ENCODE data around the gene RASGEF1B.
A peak's percentile ranks its signal among the peaks of the same experiment; 100 is the strongest.

RASGEF1B gene

GRCh38 chr4:81471588-81472280, at the start of gene RASGEF1B:
TSS of gene RASGEF1B (minus strand) at chr4:81471907. CDS start at chr4:81459508, 12,399 bp downstream.
- DNase-seq = peak; percentile 81

GRCh38 chr4:81519856-81520255, 48.1 kb upstream of the RASGEF1B start:
- DNase-seq = no peak

- DNase-seq = no peak
Observed at GRCh38 chr4:81519427-81519773, 47.7 kb upstream of the RASGEF1B start.

DNA sequence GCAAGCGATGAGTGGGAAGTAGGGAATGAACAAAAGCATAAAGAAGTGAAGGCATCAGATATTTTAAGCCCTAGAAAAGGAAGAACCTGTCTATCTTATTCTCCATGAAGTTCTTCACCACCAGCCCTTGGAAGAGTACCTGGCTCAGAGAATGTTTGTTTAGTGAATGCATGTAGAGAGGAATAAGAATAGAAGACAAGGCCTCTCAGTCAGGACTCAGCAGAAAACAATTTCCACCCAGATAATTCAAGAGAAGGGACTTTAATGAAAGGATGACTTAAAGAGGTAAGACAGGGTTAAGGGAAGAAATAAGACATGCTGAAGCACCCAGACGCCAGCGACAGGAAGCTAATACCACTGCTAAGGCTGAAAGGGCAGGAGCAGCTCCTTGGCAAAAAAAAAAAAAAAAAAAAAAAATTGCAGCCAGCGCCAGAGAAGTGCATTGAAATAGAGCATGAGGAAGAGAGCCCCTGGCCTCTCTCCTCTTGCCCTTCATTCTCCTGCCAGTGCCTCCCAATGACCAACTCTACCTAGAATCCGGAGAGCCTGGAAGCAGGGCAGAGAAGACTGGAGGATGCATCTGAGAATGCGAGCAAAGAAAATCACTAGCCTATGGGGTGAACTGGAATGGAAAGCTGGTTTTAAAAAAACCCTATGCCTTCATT, 47.2 kb upstream of the RASGEF1B start:
- DNase-seq = no peak

GRCh38 chr4:81516241-81516640, 44.5 kb upstream of the RASGEF1B start:
- no peak for DNase-seq

GRCh38 chr4:81512757-81513501, 41.2 kb upstream of the RASGEF1B start:
- DNase-seq = no peak

DNA sequence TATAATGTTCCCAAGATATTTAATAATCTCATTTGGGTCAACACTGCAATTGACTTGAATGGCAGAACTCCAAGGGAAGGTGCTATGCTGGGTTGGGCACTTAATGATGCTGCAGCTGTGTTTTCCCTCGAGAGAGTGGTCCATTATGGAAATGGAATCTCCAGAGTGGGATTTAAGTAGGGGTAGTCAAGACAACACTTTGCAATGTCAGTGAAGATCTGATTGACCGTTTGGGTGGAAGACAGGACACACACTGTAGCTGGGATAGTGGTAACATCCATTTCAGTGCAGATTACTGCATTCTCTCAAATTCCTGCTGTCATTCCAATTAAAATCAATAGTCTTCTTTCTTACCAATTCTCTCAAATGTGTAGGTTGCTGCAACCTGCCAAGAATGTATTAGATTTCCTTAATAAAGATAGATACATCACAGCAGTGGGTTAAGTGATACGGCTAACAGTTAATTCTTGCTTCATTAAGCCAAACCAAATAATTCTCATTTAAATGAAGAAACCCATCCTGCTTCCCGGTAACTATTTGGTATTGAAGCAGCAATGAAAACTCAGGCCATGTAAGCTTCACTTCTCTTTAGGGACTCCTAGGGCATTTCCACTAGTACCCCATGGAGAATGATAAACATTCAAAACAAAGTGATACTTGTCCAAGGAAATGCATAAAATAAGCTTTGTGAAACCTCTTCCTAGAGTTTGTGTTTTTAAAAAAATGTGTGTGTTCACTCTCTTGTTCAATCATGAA, 40.5 kb upstream of the RASGEF1B start:
- DNase-seq = no peak

- no peak for DNase-seq
Observed at GRCh38 chr4:81510643-81511178, 39.0 kb upstream of the RASGEF1B start.

- no peak for DNase-seq
Observed at GRCh38 chr4:81509822-81510221, 38.1 kb upstream of the RASGEF1B start.

- DNase-seq = no peak
Observed at GRCh38 chr4:81509191-81509590, 37.5 kb upstream of the RASGEF1B start.

- DNase-seq = no peak
Observed at GRCh38 chr4:81508411-81509185, 36.9 kb upstream of the RASGEF1B start.

DNA sequence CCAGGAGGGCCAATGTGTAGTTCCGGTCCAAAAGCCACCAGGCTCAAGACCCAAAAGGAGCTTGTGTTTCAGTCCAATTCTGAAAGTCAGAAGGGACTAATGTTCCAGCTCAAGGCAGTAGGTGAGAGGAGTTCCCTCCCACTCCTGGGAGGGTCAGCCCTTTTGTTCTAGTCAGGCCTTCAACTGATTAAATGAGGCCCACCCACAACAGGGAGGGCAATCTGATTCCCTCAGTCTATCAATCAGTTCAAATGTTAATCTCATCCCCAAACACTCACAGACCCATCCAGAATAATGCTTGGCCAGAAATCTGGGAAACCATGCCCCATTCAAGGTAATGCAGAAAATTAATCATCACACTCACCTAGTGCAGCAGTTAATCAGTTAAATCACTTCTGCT, 35.8 kb upstream of the RASGEF1B start:
- no peak for DNase-seq

DNA sequence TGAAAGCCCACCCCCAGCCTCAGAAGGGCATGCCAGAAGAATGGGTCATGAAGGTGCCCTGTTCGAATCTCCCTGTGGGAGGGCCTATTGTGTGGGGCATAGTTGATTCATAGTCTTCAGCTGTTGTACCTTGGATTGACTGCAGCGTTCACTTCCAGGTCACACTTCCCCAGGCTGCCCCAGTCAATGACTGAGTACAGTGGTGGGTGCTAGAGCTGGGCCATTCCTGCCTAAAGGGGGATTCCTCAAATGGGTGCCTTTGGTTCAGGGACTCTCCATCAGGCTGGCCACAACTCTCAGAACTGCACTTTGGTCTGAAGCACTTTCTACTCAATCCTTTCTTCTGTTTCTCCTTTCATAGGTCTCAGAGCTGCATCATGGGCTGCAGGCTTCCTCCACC, 35.0 kb upstream of the RASGEF1B start:
- DNase-seq = no peak

- no peak for DNase-seq
Observed at GRCh38 chr4:81505726-81506125, 34.0 kb upstream of the RASGEF1B start.

DNA sequence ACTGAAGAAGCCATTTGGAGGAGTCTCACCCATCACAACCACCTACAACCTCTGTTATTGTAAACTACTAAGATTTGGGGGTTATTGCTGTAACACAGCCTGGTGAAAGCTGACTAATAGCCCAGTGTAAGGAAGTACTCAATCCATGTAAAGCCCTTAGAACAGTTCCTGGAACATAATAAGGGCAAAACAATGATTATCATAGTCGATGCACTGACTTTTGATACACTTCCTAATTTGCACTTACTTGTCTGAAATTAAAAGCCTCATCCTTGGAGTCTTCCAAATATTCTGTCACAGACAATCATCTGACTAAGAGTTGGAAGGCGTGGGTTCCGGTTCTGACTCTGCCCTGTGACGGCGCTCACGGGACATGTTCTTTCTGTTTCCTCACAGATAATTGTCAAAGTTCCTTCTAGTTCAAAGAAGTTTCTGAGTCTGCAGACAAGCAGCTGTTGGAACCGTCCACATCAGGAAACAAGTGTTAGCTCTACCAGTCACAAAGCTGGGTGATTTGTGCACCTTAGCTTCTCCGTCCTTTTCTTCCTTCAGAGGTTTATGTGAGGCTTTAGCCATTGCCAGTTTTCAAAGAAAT, 33.4 kb upstream of the RASGEF1B start:
- DNase-seq = no peak

DNA sequence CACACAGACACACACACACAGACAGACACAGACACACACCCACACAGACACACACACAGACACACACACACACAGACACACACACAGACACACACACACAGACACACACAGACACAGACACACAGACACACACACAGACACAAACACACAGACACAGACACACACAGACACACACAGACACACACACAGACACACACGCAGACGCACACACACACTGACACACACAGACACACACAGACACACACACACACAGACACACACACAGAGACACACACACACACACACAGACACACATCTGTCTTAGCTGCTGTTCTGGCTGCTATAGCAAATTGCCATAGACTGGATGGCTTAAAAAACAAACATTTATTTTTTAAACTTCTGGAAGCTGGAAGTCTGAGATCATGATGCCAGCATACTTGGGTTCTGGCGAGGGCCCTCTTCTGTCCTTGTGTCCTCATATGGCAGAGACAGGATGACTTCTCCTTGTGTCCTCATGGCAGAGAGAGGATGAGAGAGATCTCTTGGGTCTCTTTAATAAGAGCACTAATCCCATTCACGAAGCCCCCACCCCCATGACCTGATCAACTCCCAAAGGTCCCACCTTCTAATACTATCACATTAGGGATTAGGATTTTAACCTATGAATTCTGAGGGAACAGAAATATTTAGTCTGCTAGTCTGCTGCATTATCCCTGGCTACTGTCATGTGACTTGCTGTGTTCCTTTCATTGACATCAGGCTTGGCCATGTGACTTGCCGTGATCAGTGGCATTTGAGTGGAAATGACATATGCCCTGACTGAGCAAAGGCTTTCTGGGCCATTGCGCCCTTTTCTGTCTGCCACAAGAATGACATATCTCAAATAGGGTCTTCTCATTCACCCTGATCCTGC, 32.7 kb upstream of the RASGEF1B start:
- peak; percentile 9 for DNase-seq

DNA sequence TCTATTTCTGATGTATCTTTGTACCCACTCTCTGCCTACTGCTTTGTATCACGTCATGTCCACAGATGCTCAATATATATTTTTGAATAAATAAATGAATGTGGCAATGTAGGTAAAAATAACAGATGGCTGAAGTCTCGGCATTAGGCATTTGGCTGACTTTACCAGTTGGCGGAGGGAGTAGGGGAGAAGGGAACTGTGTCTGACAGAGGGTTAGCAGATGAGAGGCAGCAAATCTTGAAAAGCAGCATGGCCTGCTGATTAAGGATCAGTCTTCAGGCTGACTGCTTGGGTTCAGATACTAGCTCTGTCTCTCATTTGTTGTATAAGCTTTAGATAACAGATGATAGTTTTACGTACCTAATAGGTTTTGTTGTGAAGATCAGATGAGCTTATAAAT, 31.9 kb upstream of the RASGEF1B start:
- DNase-seq = peak; percentile 92

DNA sequence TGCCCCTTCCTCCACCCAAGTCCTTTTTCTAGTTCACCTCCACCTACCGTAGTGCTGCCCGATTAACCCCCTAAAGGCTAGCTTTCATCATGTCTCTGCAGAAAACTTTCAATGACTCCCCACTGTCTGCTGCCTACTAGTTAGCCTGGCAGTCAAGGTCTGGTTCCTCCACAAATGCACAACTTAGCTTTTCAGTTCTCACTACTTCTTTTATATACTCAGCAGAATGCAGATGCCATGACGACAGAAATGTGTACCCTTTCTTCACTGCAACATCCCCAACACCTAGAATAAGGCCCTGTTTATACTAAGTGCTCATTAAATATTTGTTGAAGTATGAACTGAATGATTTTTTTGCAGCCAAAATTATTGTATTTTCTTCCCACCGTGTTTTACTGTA, 30.9 kb upstream of the RASGEF1B start:
- DNase-seq = no peak

DNA sequence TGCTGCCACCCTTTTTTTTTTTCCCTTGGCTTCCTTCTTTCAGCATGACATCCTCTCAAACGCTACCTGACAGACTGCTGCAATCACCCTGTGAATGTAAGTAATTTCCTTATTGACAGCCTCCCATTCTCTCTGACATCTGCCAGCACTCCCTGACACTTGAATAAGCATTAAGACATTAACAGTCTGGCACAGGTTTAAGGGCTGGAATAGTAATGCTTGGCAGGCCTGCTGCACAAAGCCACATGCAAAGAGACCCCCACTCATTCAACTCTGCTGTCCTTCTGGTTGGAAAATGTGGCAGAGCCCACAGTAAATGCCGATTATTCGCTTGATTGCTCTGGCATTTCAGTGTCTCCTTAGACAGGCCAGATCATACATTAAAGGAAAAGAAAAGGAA, 28.1 kb upstream of the RASGEF1B start:
- DNase-seq = peak; percentile 30

DNA sequence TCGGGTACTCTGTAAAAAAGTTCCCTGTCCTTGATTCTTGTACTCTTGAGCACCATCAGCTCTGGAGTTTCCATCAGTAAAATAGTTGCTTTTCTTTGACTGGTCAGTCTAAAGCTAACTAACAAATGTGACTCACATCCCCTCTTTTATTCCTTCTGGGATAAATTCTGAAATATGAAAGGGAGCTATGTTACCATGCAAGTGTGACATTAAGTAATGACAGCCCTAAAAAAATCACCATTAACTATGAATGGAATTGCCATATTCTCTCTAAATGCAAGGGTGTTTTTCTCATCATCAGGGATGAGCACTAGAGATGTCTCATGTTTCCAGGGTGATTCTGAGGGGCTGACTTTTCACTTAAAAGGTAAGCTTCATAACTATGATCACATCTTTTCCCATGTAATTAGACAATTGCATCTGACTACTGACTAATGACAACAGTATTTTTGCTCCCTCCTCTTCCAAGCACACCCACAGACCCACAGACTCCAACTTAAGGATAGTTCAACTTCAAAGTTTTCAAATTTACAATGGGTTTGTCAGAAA, 26.9 kb upstream of the RASGEF1B start:
- no peak for DNase-seq
